Activated CD8-positive, alpha-beta T cell treated with anti-CD3 and anti-CD28 coated beads for 36 hours (primary cell): Measurements from ENCODE around the gene CD48. TPM values are rescaled to one million over a fixed set of nuclear protein-coding genes. Genes with fewer than 3 reads are reported as not detected.

ENCODE experiments used
- ATAC-seq: fragments of 200-7000 bp; cut with Tn5 transposase; one replicate; pipeline ENCODE4 v1.10.0; 2021; ENCODE audit warnings: mild to moderate bottlenecking, moderate library complexity
- CTCF ChIA-PET: fragments of 350-600 bp; sonication (Branson Sonifier 250); formaldehyde crosslinking; loops from one replicate; lab custom pipeline; 2021; ENCODE audit warnings: antibody characterized with exemption; lab: Charles Lee
- POLR2A ChIA-PET: fragments of 350-600 bp; sonication (Branson Sonifier 250); formaldehyde crosslinking; loops from one replicate; lab custom pipeline; 2021; ENCODE audit warnings: antibody characterized with exemption; lab: Charles Lee
- DNase-seq: peaks from one replicate; pipeline ENCODE4 v3.0.0-alpha.2; 2020
- H3K27ac Mint-ChIP-seq: one replicate; pipeline ENCODE4 v1.8.0; 2021; ENCODE audit warnings: mild to moderate bottlenecking, mixed read lengths
- H3K27me3 Mint-ChIP-seq: one replicate; pipeline ENCODE4 v1.8.0; 2021; ENCODE audit warnings: mixed read lengths
- H3K36me3 Mint-ChIP-seq: one replicate; pipeline ENCODE4 v1.8.0; 2021; ENCODE audit warnings: low read depth, mixed read lengths
- H3K4me1 Mint-ChIP-seq: one replicate; pipeline ENCODE4 v1.8.0; 2021; ENCODE audit warnings: low read depth, mixed read lengths
- H3K4me3 Mint-ChIP-seq: one replicate; pipeline ENCODE4 v1.8.0; 2021; ENCODE audit warnings: mild to moderate bottlenecking, moderate library complexity, mixed read lengths
- H3K9me3 Mint-ChIP-seq: one replicate; pipeline ENCODE4 v1.8.0; 2021; ENCODE audit warnings: mixed read lengths
- intact Hi-C: fragments of 100-400 bp; cut with micrococcal nuclease; formaldehyde crosslinking; loops from one replicate; pipeline ENCODE4 v1.10.0; 2022
- total RNA-seq, 2 experiments: library from RNA; stranded (reverse); gene quantifications; one replicate each; pipeline ENCODE4 v1.2.3, GENCODE V29; 2021
- TF ChIP-seq, protein P1 (sequence below): fragments of 200-600 bp; IDR thresholded peaks from one replicate; pipeline ENCODE4 v1.8.0; 2022; ENCODE audit warnings: antibody characterized with exemption, mild to moderate bottlenecking

The CD48 gene, protein sequence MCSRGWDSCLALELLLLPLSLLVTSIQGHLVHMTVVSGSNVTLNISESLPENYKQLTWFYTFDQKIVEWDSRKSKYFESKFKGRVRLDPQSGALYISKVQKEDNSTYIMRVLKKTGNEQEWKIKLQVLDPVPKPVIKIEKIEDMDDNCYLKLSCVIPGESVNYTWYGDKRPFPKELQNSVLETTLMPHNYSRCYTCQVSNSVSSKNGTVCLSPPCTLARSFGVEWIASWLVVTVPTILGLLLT
- total RNA-seq = 100 to 1,000 TPM; 379 to 388 TPM

- H3K27ac Mint-ChIP-seq = no peak within 1 kb of the TSS
- peak; percentile 37 for ATAC-seq
These were observed at the start of gene CD48 for GRCh38 chr1:160711602-160712311. CD48 (minus strand) TSS chr1:160711822; CDS start chr1:160711763, 59 bp downstream.

DNA sequence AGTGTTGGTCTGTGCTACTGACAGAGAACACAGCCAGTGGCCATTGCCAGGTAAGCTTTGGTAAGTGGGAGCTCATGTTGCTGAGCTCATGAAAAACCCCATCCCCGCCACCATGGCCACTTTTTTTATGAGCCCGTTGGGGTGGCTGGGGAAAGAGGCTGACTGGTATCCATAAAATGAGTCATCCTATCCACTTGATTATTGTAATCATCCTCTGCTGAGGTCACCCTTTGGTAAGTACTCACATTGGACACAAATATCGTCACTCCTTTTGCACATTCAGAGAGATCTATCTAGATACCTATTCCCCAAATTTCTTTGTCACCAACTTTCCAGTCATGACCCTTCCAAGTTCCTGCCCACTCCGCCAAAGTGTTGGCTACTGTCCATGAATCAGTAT lies 49.4 kb upstream of the CD48 start:
- peaks cover 50% of the 10 kb centered on the region for H3K4me1 Mint-ChIP-seq
- DNase-seq (no peak), ATAC-seq (no peak)
- H3K4me3 Mint-ChIP-seq = no peak overlapping the region
- H3K36me3 Mint-ChIP-seq = peaks cover 14% of the 10 kb centered on the region
- H3K27ac Mint-ChIP-seq = no peak overlapping the region
- no peaks in the 10 kb centered on the region for H3K27me3 Mint-ChIP-seq
- H3K9me3 Mint-ChIP-seq = peaks cover 13% of the 10 kb centered on the region
- ChIA-PET CTCF (interaction anchor here (1.0 to 1.6 kb wide), 4 partner anchors 9 to 34 kb away, joined by 3 to 5 read pairs (median 4); no protein-coding TSS in a partner anchor), POLR2A (interaction anchor here (1.2 kb wide), 1 partner anchor 16 kb away, joined by 4 read pairs; no protein-coding TSS in a partner anchor)
- TF ChIP-seq, protein P1, sequence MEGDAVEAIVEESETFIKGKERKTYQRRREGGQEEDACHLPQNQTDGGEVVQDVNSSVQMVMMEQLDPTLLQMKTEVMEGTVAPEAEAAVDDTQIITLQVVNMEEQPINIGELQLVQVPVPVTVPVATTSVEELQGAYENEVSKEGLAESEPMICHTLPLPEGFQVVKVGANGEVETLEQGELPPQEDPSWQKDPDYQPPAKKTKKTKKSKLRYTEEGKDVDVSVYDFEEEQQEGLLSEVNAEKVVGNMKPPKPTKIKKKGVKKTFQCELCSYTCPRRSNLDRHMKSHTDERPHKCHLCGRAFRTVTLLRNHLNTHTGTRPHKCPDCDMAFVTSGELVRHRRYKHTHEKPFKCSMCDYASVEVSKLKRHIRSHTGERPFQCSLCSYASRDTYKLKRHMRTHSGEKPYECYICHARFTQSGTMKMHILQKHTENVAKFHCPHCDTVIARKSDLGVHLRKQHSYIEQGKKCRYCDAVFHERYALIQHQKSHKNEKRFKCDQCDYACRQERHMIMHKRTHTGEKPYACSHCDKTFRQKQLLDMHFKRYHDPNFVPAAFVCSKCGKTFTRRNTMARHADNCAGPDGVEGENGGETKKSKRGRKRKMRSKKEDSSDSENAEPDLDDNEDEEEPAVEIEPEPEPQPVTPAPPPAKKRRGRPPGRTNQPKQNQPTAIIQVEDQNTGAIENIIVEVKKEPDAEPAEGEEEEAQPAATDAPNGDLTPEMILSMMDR = no peak
- intact Hi-C loops = no loop called here

More at GRCh38 chr1:160711602-160712311, at the start of gene CD48:
- H3K4me3 Mint-ChIP-seq = no peak within 1 kb of the TSS
- no peaks in the 10 kb centered on the region for H3K9me3 Mint-ChIP-seq
- POLR2A ChIA-PET = interaction anchor here (0.8 to 3.3 kb wide), 14 partner anchors 9 to 89 kb away, joined by 3 to 21 read pairs (median 4); no protein-coding TSS in a partner anchor
- peak; percentile 75 for DNase-seq
- H3K27me3 Mint-ChIP-seq = no peaks in the 10 kb centered on the region
- CTCF ChIA-PET = interaction anchor here (0.7 to 6.7 kb wide), 12 partner anchors 13 to 445 kb away, joined by 3 to 94 read pairs (median 8); partner anchors contain the start of gene ITLN2
- no peaks in the 10 kb centered on the region for H3K36me3 Mint-ChIP-seq
- H3K4me1 Mint-ChIP-seq = peaks cover 37% of the 10 kb centered on the region
- intact Hi-C loops = loop anchor here (5.0 kb wide), 1 partner anchor 84 kb away; no protein-coding TSS in a partner anchor
- TF ChIP-seq, protein P1 = no peak

- no peaks in the 10 kb centered on the region for H3K27me3 Mint-ChIP-seq
- peaks cover 18% of the 10 kb centered on the region for H3K36me3 Mint-ChIP-seq
- H3K4me1 Mint-ChIP-seq = peaks cover 58% of the 10 kb centered on the region
- CTCF ChIA-PET = interaction anchor here (1.6 to 2.2 kb wide), 2 partner anchors 8 to 21 kb away, joined by 4 to 11 read pairs; no protein-coding TSS in a partner anchor
- no peak for DNase-seq
- ATAC-seq = no peak
- H3K4me3 Mint-ChIP-seq = no peak overlapping the region
- intact Hi-C loops = no loop called here
- POLR2A ChIA-PET = interaction anchor here (1.4 kb wide), 1 partner anchor 39 kb away, joined by 3 read pairs; no protein-coding TSS in a partner anchor
- no peak overlapping the region for H3K27ac Mint-ChIP-seq
- TF ChIP-seq, protein P1 = no peak
- peaks cover 13% of the 10 kb centered on the region for H3K9me3 Mint-ChIP-seq
These were observed 48.1 kb upstream of the CD48 start for GRCh38 chr1:160759740-160760139.

- POLR2A ChIA-PET = interaction anchor here (0.6 to 1.4 kb wide), 4 partner anchors 9 to 40 kb away, joined by 3 read pairs; partner anchors contain the start of gene SLAMF7
- Mint-ChIP-seq H3K9me3 (peaks cover 16% of the 10 kb centered on the region), H3K4me3 (no peak overlapping the region), H3K27ac (no peak overlapping the region), H3K36me3 (peaks cover 30% of the 10 kb centered on the region), H3K4me1 (peaks cover 67% of the 10 kb centered on the region), H3K27me3 (no peaks in the 10 kb centered on the region)
- DNase-seq (no peak), ATAC-seq (no peak)
- TF ChIP-seq, protein P1 = no peak
- intact Hi-C loops = no loop called here
- CTCF ChIA-PET = interaction anchor here (2.2 kb wide), 1 partner anchor 10 kb away, joined by 11 read pairs; no protein-coding TSS in a partner anchor
These were observed 46.9 kb upstream of the CD48 start for GRCh38 chr1:160758521-160758920.
